OCI-LY7 (cell line): ENCODE results near the gene ANO9.

Source experiments
- EZH2phosphoT487 ChIP-seq: fragments of 200-600 bp; sonication (generic); IDR thresholded peaks from 2 replicates; pipeline ENCODE4 v1.6.1; 2018; ENCODE audit warnings: low read depth, borderline replicate concordance, mild to moderate bottlenecking, mixed run types, antibody characterized with exemption, low read length, moderate library complexity, mixed read lengths
- TF ChIP-seq, protein P1 (sequence below): fragments of 200-600 bp; sonication (generic); conservative IDR thresholded peaks from 2 replicates; pipeline ENCODE4 v1.5.1; 2014; ENCODE audit warnings: mild to moderate bottlenecking, antibody characterized with exemption, low read length, moderate library complexity, mixed read lengths

DNA sequence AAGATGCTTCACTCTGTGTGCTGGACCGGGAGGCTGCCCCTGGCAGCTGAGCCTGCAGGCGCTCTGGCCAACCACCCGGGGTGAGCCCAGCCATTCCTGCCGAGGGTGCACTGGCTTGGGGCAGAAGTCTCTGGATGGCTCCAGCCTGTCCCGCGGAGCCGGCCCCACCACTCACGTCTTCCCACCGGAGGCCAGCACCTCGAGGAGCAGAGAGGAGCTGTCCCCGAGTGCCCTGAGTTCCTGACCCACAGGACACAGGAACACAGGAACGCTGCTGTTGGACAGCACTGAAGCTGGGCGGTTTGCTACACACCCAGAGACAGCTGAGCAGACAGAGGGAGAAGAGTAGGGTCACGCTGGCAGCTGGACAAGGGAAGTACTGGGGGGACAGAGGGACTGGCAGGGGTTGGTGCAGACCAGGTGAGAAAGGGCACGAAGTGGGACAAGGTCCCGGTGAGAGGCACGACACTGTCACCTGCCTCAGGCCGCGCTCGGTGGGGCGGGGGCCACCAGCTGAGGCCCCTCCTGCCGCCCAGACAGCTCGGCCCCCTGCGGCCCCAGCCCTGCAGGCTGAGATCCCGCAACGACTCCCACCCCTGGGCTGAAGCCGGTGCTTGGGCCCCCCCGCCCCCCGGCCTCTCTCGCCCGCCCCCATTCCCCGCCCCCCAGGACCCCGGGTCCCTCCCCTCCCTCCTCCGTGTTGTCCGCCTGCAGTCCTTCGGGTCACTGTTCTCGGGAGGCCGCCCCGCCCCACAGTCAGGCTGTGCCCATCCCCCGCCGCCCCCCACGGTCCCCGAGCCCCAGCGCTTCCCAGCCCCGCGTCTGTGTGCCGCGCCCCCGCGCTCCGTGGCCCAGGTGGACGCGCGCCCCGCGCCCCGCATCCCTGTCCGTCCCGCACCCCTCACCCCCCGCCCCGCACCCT lies 73.1 kb downstream of the ANO9 start:
- TF ChIP-seq, protein P1, sequence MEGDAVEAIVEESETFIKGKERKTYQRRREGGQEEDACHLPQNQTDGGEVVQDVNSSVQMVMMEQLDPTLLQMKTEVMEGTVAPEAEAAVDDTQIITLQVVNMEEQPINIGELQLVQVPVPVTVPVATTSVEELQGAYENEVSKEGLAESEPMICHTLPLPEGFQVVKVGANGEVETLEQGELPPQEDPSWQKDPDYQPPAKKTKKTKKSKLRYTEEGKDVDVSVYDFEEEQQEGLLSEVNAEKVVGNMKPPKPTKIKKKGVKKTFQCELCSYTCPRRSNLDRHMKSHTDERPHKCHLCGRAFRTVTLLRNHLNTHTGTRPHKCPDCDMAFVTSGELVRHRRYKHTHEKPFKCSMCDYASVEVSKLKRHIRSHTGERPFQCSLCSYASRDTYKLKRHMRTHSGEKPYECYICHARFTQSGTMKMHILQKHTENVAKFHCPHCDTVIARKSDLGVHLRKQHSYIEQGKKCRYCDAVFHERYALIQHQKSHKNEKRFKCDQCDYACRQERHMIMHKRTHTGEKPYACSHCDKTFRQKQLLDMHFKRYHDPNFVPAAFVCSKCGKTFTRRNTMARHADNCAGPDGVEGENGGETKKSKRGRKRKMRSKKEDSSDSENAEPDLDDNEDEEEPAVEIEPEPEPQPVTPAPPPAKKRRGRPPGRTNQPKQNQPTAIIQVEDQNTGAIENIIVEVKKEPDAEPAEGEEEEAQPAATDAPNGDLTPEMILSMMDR = no peak
- no peak for TF ChIP-seq EZH2phosphoT487
